ENCODE measurements around the gene LY9. TPM values are rescaled to one million over a fixed set of nuclear protein-coding genes. Genes with fewer than 3 reads are reported as not detected.

LY9 gene
- polyA plus RNA-seq, 3 donors: 1.4 to 2.7 (median 1.7) TPM

DNA sequence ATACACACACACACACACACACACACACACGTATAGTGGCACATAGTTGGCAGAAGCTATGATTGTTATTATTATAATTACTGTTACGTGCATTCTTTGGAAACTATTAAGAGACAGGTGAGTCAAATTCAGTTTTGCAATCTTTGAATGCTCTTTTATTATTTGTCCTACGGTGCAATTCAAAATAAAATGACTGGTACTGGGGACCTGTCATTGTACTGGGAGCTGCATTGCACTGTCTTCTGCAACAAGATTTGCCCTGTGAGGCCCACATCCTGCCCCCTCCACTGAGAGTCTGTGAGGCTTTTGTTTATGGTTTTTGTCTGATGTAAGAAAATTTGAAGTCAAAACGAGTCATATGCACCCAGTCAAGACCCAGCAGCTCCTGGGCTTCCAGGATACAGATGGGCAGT, 1.9 kb downstream of the LY9 start:
- H3K27me3 Mint-ChIP-seq (ENCODE audit: low read depth in 3 of 3): peaks cover 0 to 3% (median 2%) of the 10 kb centered on the region in 3 donors
- peaks cover 18 to 22% of the 10 kb centered on the region in 2 donors for H3K4me1 ChIP-seq (ENCODE audit: control insufficient read depth in 1 of 2, insufficient read depth in 2 of 2, low read length in 2 of 2)
- H3K27me3 ChIP-seq (ENCODE audit: control insufficient read depth in 2 of 2, insufficient read depth in 2 of 2, low read length in 2 of 2): no peaks in the 10 kb centered on the region
- no peak overlapping the region for H3K4me3 ChIP-seq (replicated peaks in 1 of 3; ENCODE audit: low read depth in 2 of 3, low read length in 3 of 3)
- no peak overlapping the region for H3K27ac ChIP-seq (ENCODE audit: low read depth in 1 of 2, low read length in 2 of 2)
- no peaks in the 10 kb centered on the region for H3K9me3 ChIP-seq (replicated peaks in 1 of 2; ENCODE audit: control insufficient read depth in 1 of 2, insufficient read depth in 1 of 2, low read length in 2 of 2)
- H2AFZ ChIP-seq (ENCODE audit: insufficient read depth, low read depth, low read length, poor library complexity, severe bottlenecking): no peak overlapping the region
- WGBS (ENCODE audit: insufficient coverage): 0% methylated on average over 1 of the region's 4 CpGs
- no peaks in the 10 kb centered on the region for H4K20me1 ChIP-seq (ENCODE audit: insufficient read depth, low read length)
- no peak for DNase-seq
- H3K36me3 Mint-ChIP-seq: no peaks in the 10 kb centered on the region
- no peaks in the 10 kb centered on the region for H3K36me3 ChIP-seq (replicated peaks in 1 of 2; ENCODE audit: control insufficient read depth in 1 of 2, insufficient read depth in 2 of 2, low read length in 2 of 2)
- H3K9ac ChIP-seq (ENCODE audit: insufficient read depth, low read length, poor library complexity, severe bottlenecking): no peak overlapping the region
- intact Hi-C loops (cut with micrococcal nuclease): loop anchor here in 1 of 2 donors (10.0 kb wide), 1 partner anchor 93 kb away; no protein-coding TSS in a partner anchor
- peaks cover 0 to 4% (median 0%) of the 10 kb centered on the region in 7 donors for H3K9me3 Mint-ChIP-seq
- no peaks in the 10 kb centered on the region for H3K79me2 ChIP-seq (ENCODE audit: insufficient read depth, low read length)
- no peak overlapping the region for H3K4me3 Mint-ChIP-seq
- TF ChIP-seq, protein P1, sequence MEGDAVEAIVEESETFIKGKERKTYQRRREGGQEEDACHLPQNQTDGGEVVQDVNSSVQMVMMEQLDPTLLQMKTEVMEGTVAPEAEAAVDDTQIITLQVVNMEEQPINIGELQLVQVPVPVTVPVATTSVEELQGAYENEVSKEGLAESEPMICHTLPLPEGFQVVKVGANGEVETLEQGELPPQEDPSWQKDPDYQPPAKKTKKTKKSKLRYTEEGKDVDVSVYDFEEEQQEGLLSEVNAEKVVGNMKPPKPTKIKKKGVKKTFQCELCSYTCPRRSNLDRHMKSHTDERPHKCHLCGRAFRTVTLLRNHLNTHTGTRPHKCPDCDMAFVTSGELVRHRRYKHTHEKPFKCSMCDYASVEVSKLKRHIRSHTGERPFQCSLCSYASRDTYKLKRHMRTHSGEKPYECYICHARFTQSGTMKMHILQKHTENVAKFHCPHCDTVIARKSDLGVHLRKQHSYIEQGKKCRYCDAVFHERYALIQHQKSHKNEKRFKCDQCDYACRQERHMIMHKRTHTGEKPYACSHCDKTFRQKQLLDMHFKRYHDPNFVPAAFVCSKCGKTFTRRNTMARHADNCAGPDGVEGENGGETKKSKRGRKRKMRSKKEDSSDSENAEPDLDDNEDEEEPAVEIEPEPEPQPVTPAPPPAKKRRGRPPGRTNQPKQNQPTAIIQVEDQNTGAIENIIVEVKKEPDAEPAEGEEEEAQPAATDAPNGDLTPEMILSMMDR (IDR thresholded peaks at IDR 0.05): no peak
- H3K27ac Mint-ChIP-seq: peak overlapping the region in 1 of 7 donors; percentile 20
- no peak overlapping the region for H3K4me2 ChIP-seq (replicated peaks; ENCODE audit: extremely low read depth, low read length, poor library complexity, severe bottlenecking)
- peaks cover 33% of the 10 kb centered on the region for H3K4me1 Mint-ChIP-seq

DNA sequence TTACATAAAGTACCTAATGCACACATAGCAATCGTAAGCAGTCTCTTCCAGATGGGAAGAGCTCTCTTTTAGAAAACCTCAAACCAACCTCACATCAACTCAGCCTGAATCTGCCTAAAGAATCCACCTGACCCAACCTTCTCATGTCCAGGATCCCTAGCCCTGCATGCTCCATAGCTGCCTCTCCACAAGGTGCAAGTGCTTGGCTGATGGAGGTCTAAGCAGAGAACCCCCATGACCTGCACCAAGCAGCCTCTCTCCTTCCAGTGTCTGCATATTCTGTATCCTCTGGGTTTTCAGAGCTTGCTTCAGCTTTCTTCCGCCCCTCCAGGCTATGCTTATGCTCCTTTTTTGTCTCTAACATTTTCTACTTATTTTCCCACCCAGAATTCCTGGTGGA, 2.5 kb downstream of the LY9 start:
- H3K4me2 ChIP-seq (replicated peaks; ENCODE audit: extremely low read depth, low read length, poor library complexity, severe bottlenecking): no peak overlapping the region
- H3K4me1 Mint-ChIP-seq: peaks cover 33% of the 10 kb centered on the region
- intact Hi-C loops (cut with micrococcal nuclease): loop anchor here in 1 of 2 donors (10.0 kb wide), 1 partner anchor 94 kb away; no protein-coding TSS in a partner anchor
- no peaks in the 10 kb centered on the region for H3K9me3 ChIP-seq (replicated peaks in 1 of 2; ENCODE audit: control insufficient read depth in 1 of 2, insufficient read depth in 1 of 2, low read length in 2 of 2)
- no peak overlapping the region for H2AFZ ChIP-seq (ENCODE audit: insufficient read depth, low read depth, low read length, poor library complexity, severe bottlenecking)
- H3K36me3 ChIP-seq (replicated peaks in 1 of 2; ENCODE audit: control insufficient read depth in 1 of 2, insufficient read depth in 2 of 2, low read length in 2 of 2): no peaks in the 10 kb centered on the region
- H3K9ac ChIP-seq (ENCODE audit: insufficient read depth, low read length, poor library complexity, severe bottlenecking): no peak overlapping the region
- peaks cover 18 to 22% of the 10 kb centered on the region in 2 donors for H3K4me1 ChIP-seq (ENCODE audit: control insufficient read depth in 1 of 2, insufficient read depth in 2 of 2, low read length in 2 of 2)
- peaks cover 0 to 4% (median 0%) of the 10 kb centered on the region in 7 donors for H3K9me3 Mint-ChIP-seq
- H3K27ac ChIP-seq (ENCODE audit: low read depth in 1 of 2, low read length in 2 of 2): no peak overlapping the region
- peak overlapping the region in 1 of 2 donors; percentile 25 for H3K4me3 Mint-ChIP-seq
- H3K79me2 ChIP-seq (ENCODE audit: insufficient read depth, low read length): no peaks in the 10 kb centered on the region
- no peaks in the 10 kb centered on the region for H4K20me1 ChIP-seq (ENCODE audit: insufficient read depth, low read length)
- no peak overlapping the region for H3K4me3 ChIP-seq (replicated peaks in 1 of 3; ENCODE audit: low read depth in 2 of 3, low read length in 3 of 3)
- H3K36me3 Mint-ChIP-seq: no peaks in the 10 kb centered on the region
- peaks cover 0 to 3% (median 0%) of the 10 kb centered on the region in 3 donors for H3K27me3 Mint-ChIP-seq (ENCODE audit: low read depth in 3 of 3)
- DNase-seq: no peak
- no peak overlapping the region for H3K27ac Mint-ChIP-seq
- 100% methylated on average over 1 of the region's 2 CpGs for WGBS (ENCODE audit: insufficient coverage)
- H3K27me3 ChIP-seq (ENCODE audit: control insufficient read depth in 2 of 2, insufficient read depth in 2 of 2, low read length in 2 of 2): no peaks in the 10 kb centered on the region
- TF ChIP-seq, protein P1 (IDR thresholded peaks at IDR 0.05): no peak

Measured in CD14-positive monocyte (primary cell).